OCI-M1 (cell line): ENCODE measurements around the gene MSANTD2.

ENCODE experiments used
- DNase-seq: peaks from one replicate; lab custom pipeline; 2025; lab: John Stamatoyannopoulos, UW

MSANTD2 gene

GRCh38 chr11:124736736-124737135, 63.5 kb downstream of the MSANTD2 start:
- DNase-seq, result peak; percentile 48

DNA sequence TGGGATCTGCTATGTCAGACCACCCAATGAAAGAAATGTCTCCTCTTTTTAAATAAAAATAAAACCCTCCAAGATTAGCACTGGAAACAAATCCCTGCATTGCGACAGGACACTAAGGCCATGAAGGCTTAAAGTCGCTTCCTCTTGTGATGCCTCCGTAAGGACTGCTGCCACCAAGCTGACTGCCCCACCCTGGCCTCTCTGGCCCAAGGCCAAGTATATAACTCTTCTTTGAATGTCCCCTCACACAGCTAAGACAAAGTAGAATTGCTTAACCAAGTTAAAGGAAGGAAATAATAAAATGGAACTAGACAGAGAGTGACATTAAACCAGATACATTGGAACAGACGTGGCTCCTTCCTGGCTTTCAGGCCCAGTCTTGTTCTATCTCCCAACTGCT, 68.0 kb downstream of the MSANTD2 start:
- DNase-seq, result no peak

GRCh38 chr11:124729571-124729970, 70.6 kb downstream of the MSANTD2 start:
- DNase-seq, result no peak

GRCh38 chr11:124728134-124728533, 72.1 kb downstream of the MSANTD2 start:
- no peak for DNase-seq

DNA sequence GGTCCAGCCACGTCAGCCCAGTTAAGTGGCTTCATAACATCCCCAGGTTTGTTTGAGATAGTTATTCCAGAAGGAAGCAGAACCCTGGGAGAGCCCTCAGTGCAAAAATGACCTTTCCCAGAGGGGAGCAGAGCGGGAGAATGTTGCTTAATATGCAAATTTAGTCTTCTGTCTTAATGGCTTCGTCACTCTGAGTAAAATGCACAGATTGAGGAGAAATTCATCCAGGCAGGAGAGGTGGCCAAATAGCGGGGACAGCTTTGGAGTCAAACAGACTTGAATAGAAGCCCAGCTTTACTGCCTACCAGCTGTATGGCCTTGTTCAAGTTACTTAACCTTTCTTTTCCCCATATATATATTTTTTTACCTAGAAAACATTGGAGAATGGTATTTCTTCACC, 72.7 kb downstream of the MSANTD2 start:
- no peak for DNase-seq

DNA sequence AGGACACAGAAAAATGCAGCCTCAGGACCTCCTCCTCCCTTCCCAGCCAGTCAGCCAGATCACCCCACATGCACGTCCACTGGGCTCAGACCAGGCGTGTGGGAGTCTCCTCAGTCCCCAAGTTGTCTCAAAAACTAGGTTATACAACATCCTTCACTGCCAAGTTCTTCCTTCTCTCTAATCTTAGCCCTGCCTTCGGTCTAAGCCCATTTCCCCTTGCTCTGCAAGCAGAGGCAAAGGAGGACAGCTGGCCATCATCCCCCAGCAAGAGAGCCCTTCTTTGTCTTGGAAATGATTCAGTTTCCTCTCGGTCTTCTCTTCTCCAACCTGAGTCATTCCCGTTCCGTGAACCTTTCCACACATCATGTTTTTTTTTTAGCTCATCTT, 74.5 kb downstream of the MSANTD2 start:
- DNase-seq, result peak; percentile 34

DNA sequence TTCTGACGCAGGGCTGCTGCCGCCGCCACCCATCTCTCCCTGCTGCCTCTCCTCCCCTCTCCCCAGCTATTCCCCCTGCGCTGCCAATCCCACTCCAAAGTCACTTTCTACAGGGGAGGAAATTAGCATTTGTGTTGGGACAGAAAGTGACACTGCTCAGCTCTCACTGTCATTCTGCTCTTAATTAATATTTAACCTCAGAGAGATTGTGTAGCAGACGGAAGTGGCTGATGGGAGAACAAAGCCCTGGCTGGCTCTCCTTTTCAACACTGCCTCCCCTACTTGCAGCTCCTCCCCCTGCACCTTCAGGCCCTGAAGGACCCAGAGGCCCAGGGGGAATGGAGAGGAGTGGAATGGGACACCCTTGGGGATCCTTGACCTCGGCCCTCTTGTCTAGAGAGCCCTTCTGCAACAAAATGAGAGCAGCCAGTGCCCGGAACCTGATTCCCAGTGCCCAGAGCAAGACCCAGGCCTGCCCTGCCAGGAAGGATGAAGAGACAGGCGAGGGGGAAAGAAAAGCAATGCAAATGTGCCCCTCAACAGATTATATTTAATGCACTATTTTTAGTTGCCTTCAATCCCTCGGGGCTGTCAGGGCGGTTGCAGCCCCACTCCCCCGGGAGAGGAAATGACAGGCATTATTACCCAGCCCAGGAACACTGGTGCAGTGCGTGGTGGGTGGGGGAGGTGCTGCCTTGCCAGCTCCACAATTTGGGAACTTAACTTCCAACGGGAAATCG, 75.1 kb downstream of the MSANTD2 start:
- no peak for DNase-seq

- DNase-seq, result no peak
Measured at GRCh38 chr11:124722176-124722575, 78.0 kb downstream of the MSANTD2 start.

DNA sequence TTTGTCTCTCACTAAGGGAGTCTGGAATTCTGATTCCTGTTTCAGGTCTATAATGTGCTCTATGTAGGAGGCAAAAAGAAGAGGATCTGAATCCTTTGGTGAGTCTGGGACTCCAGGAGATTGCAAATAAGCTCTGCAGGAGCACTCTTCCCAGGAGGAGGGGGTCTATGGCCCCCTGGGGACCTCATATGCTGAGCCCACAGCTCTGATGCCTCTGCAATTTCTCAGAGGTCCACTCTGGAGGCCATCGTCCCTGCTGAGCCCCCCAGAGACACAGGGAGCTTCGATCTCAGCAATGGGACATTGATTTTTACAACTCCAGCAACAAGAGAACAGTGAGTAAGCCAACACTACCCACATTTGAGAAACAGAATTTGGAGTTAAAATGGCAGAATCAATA, 80.7 kb downstream of the MSANTD2 start:
- DNase-seq, result no peak

- no peak for DNase-seq
Measured at GRCh38 chr11:124718801-124719200, 81.4 kb downstream of the MSANTD2 start.

DNA sequence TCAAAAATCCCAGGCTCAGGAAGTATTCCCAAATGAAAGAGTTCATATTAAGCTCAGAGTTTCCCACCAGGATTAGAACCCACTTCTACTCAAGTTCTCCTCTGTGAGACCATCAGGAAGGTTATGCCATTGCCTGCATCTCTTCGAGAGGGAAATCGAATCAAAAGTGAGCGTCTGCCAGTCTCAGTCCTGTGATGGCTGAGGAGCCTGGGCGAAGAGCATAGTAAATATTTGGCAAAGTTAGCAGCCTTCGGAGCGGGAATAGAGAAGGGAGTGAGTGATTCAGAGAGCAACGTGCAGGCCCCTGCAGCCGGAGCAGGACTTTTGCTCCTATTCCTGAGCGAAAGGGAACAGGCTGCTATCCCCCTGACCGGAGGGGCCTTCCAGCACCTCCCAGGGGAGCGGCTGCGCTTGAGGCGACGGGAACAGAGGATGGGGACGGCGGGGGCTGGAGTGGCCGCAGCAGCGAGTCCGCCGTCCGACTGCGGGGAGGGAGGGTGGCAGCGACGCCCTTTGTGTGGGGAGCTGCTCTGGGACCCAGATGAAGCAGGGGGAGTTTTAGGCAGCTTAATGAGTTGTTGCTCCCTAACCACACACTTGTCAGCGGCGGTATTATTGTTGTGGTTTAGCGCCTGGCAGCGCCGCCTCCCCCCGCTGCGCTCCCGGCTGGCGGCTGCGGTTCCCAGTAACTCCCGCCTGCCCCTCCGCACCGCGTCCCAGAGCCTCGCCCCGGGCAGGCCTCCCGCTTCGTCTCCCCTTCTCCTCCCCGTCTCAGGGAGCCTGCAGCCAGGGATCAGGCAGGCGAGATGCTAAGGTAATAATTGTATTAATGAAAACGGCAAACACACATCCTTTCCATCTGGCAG, 82.2 kb downstream of the MSANTD2 start:
- DNase-seq, result peak; percentile 37

- DNase-seq, result no peak
Measured at GRCh38 chr11:124717421-124717785, 82.8 kb downstream of the MSANTD2 start.

- no peak for DNase-seq
Measured at GRCh38 chr11:124716591-124716990, 83.6 kb downstream of the MSANTD2 start.
